ENCODE data around the gene TYW1.
A peak's percentile ranks its signal among the peaks of the same experiment; 100 is the strongest.
"Not testable (repeated sequence)": the region's sequence is repeated elsewhere in the genome, so short reads cannot be mapped to it uniquely, and the experiment has no call there.

TYW1 gene

DNA sequence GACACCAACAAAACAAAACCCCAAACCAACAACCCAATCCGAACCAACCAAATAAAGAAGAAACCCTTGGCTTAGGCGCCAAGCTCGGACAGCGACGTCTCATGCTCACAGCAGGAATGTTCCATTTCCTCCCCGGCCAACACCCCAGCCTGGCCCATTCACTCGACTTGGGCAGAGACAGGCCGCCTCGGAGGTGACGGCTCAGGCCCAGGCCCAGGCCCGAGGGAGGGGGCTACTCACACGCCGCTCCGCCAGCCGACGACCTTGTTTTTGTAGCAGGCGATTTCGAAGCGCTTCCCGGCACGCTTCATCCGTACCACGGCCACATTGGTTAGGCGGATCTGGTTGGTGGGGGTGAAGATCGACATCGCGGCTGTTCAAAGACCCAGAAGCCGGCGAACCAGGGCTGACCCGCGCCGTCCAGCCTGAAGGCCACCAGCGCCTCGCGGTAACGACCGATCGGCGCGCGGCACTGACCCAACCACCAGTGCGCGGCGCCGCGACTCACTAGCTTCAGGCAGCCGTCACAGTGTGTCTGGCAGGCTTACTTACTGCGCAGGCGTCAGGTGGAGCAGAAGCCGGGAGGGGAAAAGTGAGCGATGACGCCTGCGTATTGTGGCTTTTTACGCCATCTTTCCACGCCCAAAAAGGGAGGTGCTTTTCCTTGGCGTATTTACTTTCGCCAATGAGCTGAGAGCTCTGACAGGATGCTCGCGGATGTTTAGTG lies 1.4 kb upstream of the TYW1 start, which contains the start of gene SBDS:
Gene SBDS (minus strand): TSS at position 537 of the 727 bp plus-strand sequence. CDS start 169 bp downstream, at position 368.
- peak; percentile 96 for DNase-seq

DNA sequence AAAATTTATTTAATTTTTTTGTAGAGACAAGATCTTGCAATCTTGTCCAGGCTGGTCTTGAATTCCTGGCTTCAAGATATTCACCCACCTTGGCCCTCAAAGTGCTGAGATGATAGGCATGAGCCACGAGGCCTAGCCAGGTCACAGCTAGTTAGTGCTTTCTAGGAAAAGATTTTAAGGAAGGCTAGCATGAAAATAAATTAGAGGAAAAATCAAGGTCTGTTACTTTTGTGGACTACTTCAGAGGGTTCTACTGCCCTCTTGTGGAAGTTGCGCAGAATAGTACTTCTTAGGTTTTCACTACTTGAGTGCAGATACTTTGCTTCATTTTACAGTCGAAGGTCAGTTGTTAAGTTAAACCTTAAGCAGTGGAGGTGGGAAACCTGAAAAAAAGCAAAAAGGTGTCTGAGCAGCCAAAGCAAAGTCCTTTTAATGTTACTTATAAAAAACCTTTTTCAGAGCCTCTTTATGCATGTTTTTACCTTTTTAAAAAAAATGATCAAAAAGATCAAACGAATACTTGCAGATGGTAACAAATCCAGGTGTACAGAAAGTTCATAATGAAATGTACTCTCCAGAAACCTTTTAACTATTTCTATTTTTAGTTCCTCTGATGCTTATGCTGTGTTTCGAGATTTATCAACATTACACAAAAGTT lies 4.1 kb downstream of the TYW1 start:
- DNase-seq = peak; percentile 37

DNA sequence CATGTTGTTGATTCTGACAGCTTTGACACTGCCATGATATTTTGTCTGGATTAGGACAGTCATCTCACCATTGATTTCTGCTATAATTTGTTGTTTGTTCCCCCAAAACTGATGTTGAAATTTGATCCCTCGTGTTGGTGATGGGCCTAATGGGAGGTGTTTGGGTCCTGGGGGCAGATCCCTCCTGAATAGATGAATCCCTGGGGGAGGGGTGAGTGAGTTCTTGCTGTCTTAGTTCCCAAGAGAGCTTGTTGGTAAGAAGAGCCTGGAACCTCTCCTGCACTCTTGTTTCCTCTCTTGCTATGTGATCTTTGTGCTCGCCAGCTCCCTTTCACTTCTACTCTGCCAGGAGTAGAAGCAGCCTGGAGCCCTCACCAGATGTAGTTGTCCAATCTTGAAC lies 7.5 kb downstream of the TYW1 start:
- DNase-seq = not testable (repeated sequence)

DNA sequence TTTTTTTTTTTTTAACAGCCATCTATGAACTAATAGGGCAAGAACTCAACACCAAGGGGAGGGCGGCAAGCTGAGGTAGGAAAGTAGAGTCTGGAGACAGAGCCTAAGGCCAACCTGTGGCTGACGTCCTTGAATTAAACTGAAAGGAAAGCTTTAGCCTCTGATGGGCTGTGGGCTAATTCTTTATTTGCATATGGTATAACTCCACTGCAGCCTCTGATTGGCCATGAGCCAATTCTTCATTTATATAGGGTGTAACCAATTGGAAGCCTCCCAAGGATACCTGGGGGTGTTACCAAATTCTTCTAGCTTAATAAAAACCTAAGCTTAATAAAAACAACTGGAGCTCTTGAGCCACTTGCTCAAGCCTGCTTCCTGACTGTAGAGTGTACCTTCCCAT lies 10.3 kb downstream of the TYW1 start:
- no peak for DNase-seq

DNA sequence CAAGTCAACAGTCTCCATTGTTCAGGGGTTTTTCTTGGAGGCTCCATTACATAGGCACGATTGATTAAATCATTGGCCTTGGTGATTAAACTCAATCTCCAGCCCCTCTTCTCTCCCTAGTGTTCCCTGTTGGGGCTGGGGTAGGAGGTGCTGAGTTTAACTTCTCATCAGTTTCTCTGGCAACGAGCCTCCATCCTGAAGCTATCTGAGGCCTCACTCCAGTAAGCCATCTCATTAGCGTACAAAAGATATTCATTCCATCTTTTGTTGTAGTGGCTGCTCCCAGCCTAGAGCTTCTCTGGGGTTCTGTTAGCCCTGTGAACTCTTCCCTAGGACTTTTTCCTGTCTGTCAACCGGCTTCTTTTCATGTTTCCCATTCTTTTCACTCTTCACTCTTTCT lies 11.6 kb downstream of the TYW1 start:
- DNase-seq = no peak

DNA sequence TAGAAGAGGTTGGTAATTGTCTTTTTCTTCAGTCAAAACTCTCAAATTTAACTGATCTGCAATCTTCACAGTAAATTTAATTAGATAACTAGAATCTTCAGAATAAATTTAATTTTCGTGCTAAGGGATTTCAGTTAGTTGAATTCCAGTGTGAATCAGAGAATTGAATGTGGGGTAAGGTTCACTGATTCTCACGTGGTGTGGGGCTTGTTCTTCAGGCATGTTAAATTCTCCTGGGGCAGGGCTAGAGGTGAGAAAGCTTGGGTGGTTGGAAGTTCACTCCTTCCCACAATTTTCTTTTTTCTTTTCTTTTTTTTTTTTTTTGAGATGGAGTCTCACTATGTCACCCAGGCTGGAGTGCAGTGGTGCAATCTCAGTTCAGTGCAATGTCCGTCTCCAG lies 13.0 kb downstream of the TYW1 start:
- not testable (repeated sequence) for DNase-seq

DNA sequence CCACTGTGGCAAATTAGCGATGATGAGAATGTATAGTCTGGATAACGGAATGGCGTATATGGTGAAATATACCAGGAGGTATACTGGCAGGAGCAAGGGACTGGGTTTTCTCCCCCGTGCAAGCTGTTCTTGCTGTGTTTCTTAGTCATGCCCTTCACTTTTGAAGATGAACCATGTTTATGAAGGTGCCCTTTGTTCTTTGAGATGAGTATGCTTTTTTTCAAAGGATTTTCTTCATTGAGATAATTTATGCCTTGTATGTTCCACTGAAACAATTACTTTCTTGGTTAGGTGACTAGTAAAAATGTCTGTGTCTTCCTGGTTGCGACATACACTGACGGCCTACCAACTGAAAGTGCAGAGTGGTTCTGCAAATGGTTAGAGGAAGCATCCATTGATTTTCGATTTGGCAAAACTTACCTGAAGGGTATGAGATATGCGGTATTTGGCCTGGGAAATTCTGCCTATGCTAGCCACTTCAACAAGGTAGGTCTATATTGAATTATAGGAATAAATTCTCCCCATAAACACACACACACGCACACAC lies 17.5 kb downstream of the TYW1 start:
- DNase-seq = not testable (repeated sequence)

DNA sequence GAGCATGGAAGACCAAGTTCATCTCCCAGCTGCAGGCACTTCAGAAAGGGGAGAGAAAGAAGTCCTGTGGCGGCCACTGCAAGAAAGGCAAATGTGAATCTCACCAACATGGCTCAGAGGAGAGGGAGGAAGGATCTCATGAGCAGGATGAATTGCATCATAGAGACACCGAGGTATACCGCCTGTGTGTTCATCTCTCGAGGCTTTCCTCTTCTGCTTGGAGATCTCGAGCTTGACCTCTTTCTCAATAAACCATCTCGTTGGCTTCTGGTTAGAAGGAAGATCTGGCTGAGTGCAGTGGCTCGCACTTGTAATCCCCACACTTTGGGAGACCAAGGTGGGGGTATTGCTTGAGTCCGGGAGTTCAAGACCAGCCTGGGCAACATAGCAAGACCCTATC lies 21.3 kb downstream of the TYW1 start:
- peak; percentile 3 for DNase-seq

DNA sequence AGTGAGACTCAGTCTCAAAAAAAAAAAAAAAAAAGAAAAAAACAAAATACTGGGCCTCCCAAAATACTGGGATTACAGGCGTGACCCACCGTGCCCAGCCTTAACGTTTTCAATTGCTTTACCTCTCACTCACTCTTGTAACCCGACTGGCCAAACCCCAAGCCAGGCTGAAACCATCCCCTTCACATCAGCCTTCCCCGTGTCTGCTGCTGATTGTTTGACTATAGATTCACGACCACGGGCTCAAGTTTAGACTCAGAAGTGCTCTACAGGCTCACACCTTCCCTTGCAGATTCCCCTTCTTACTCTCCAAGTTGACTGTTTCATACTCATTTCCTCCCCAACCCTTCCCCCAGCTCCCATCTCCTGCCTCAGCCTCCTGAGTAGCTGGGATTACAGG lies 22.3 kb downstream of the TYW1 start:
- DNase-seq = peak; percentile 53

DNA sequence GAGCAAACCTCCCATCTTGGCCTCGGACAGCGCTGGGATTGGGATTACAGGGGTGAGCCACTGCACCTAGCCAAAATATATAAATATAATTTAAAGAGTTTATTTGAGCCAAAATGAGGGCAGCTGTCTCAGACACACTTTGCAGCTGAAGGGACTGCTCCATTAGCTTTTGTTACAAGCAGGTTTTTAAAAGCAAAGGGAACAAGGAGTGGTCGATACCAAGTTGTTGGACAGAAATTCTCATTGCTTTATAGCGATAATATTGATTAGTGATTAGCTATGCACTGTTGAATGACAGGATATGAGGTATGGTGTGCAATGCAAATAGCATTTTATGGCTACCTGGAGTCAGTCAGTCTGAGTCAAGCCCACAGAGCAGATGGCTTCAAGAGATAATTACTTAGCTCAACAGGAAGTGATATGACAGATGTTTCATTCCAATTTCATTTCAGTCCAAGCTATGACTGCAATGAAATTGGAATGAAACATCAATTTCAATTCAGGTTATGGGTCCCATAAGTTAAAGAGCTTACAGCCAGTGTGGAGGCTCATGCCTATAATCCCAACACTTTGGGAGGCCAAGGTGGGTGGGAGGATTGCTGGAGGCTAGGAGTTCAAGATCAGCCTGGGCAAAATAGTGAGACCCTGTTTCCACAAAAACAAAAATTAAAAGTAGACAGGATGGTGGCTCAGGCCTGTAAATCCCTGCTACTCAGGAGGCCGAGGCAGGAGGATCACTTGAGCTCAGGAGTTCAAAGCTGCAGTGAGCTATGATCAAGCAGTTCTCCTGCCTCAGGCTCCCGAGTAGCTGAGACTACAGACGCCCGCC lies 23.1 kb downstream of the TYW1 start:
- DNase-seq = peak; percentile 56

DNA sequence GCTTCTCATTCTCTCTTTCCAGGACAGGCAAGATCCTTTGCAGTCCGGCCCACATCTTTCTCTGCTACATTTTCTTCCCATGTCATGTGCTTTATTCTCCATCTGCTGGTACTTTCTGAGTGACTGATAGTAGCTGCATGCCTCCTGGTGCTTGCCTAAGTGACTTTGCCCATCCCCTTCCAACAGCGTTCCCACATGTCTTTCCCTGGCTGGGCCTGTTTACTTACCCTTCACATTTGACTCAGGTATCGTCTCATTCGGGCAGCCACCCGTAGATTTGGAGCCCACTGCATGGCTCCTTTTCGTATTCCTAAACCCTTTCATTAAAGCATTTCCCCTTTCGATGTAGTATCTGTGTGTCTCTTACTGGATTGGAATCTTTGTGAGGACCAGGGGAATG lies 24.6 kb downstream of the TYW1 start:
- peak; percentile 54 for DNase-seq

DNA sequence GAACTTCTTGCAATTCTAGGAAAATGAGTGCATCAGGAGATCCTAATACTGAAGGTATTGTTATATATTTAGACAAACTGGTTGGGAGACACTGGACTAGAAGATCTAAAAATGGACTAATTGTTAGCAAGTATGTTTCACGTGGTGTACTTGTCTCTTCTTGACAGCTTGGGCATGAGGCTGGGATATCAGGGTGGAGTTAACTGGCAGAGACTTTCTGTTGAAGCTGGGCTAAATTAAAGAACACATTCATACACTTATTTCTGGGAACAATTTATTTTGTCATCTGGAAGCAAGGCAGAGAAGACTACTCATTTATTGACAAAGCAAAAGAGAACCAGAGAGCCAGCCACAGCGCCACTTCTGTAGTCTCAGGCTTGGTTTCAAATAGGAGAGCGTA lies 25.9 kb downstream of the TYW1 start:
- DNase-seq = peak; percentile 6

DNA sequence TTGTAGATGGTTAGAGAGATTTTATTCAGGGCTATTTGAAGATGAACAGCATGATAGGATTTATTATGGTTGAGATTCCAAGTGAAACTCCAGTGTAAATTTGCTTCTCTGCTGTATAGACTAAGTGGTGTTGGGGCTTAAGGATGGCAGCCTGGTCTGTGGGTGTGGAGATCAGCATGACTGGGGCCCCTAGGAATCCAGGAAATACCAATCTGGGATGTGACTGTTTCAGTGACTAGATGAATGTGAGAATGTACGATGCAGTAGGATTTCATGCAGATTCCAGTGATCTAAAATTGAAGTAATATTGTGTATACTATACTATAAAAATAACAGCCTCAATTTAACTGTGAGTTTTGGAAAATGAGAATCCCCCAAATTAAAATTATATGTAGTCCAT lies 28.8 kb downstream of the TYW1 start:
- DNase-seq = not testable (repeated sequence)

DNA sequence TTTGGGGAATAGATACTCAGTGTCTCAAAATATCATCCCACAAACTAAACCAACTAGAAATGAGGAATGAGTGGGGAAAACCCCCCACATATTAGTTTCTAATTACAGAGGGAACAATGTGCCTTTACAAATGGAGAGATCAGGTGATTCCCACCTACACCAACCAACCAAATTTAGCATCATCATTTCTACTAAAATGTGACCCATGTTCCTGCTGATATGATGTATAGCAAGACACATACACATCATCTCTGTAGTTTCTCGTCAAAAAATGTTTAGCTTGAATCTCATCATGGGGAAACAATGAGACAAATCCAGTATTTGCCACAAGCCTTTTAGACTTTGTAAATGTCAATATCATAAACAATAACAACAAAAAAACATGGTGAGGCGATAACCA lies 35.1 kb downstream of the TYW1 start:
- not testable (repeated sequence) for DNase-seq

DNA sequence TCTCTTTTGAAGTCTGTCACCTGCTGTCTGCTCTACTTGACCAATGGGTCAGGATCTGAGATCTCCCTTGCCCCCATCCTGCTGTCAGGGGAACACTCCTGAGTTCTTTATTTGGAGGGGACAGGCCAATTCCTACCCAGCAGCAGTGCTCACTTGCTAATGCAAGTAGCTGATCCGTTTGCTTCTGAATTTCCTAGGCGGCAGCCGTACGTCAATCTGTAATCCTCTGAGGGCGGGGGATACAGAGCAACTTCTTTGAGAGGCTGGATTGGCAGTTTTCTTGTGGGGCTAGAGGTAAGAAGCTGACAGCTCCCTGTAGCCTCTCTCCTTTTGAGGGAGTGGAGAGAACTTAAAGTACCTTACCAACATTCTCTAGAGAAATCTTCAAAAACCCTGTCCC lies 36.6 kb downstream of the TYW1 start:
- no peak for DNase-seq

DNA sequence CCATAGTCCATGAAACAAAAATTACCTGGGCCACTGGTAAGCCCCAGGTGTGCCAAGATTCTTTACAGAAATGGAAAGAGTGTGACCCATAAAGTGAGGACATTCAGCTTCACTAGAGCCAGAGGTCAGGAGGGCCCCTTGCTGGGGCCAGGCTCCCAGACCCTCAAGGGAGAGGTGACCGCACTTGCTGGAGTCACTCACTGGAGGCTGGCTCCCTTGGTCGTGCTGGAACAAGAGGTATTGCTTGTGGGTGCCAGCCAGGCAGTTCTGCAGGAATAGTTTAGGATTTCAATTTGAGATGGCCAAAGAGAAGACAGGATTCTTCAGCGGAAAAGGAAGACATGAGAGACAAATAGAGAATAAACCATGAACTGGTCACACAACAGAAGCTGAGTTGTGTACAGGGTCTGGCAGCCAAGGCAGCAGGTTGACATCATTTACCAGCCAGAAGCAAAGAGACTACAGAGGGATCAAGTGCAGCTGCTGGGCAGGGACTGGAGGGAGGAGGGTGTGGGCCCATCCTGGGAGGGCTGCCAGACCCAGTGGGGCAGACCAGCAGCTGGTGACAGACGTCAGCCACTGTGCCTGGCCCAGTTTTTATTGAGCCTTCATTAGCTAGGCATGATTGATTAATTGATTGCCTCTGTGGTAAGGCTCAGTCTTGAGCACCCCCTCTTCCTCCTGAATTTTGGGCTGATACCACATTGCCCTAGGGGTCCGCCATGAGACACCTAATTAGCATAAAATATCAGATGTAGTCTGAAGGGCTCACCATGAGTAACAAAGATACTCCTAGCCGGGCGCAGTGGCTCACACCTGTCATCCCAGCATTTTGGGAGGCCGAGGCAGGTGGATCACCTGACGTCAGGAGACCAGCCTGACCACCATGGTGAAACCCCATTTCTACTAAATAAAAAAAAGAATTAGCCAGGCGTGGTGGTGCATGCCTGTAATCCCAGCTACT lies 40.1 kb downstream of the TYW1 start:
- DNase-seq = not testable (repeated sequence)

DNA sequence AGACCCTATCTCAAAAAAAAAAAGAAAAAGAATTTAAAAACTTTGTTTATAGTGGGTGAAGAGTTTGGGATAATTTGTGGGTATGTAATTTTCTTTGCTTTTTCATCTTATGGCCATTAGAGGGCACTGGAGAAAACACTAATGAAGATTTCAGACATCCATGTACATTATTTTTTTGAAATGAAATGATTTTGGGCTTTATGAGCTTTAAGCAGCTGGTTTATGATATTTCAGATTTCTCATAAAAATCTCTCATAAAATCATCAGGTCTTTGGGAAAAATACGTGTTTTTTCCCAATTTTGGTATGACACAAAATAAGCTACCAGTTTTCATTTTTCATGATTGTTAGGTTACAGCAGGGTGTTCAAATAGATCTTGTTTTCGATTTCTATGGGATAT lies 44.2 kb downstream of the TYW1 start:
- DNase-seq = not testable (repeated sequence)

DNA sequence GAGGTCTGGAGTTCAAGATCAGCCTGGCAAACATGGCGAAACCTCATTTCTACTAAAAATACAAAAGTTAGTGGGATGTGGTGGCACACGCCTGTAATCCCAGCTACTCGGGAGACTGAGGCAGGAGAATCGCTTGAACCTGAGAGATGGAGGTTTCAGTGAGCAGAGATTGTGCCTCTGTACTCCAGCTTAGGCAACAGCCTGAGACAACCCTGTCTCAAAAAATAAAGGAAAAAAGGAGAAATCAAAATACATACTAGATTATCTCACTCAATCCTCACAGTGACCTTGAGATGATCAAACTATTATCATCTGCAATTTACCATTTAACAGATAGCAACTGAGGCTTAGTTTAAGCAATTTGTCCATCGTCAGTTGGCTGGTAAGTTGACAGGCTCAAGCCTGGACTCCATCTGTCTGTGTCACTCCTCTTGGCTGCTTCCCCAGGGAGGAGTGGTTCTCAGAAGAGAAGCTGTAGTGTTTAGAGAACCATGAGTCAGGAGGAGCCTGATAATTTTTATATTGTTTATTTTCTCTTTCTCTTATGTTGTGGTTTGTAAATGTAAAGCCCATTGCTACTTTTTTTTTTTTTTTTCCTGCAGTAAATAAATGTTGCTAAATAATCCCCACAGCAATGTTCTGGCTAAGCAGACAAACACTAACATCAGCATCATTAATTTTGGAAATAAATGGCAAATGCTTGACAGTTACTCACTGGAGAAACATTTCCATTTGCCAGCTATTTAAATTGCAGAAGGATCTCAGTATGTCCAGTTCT lies 46.3 kb downstream of the TYW1 start:
- DNase-seq = not testable (repeated sequence)

DNA sequence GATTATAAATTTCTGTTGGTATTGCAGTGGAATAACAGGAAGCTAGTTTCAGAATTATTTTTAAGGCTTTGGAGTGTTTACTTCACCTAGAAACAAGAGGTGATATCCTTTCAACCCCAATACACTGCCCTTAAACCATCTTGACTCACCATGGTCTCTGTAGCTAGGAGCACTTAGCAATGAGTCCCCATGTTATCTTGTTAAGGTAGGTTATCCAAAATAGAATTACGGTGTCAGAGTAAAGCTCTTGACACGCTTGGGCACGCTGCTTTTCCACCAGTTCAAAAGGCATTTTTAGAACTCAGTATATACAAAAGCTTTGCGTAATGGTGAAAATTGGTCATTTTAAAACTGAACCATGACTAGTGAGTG lies 46.9 kb downstream of the TYW1 start:
- not testable (repeated sequence) for DNase-seq

DNA sequence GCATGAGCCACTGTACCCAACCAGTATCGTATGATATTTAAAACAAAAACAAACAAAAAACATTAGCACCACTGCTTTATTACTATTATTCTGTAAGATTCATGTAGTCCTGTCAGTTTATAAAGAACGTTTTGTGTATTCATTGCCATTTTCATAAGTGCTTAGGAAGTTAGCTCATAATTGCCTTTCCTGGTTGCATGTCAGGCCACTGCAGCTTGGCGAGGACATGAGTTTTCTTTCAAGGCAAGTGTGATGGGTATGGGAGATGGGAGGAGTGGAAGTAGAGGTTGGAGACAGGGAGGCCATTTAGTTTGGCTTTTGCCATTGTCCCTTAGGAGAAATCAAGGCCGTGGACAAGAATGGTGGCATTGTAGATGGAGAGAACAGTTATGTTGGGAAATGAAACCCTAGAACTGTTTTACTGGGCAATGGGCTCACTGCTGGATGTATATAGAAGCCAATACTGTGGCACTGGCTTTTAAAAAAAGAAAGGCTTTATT lies 48.9 kb downstream of the TYW1 start:
- no peak for DNase-seq

DNA sequence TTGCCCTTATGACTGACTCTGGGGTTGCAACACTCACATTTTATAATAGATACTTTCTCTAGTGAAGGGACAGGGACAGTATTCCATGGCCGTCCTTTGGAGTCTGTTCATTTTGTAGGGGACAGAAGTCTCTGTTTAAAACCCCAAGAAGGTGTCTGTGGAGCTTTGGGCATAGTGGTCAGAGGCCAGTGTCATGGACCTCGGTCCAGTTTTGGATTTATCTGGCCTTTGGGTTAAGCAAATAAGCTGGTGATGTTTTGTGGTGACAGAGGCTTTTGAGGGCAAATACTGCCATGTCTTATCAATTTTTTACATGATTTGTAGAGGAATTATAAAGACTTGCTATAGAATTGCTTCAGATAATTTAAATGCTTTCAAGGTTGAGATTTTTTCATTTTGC lies 50.2 kb downstream of the TYW1 start:
- DNase-seq = not testable (repeated sequence)
